DMS114 treated with DMSO at 0.1 percent for 48 hours (cell line): ENCODE measurements around the gene RBM8A.
"Not testable (repeated sequence)": the region's sequence is repeated elsewhere in the genome, so short reads cannot be mapped to it uniquely, and the experiment has no call there.

ENCODE experiments used
- DNase-seq: peaks from one replicate; lab custom pipeline; 2025; ENCODE audit not compliant: unreplicated experiment; lab: John Stamatoyannopoulos, UW

The RBM8A gene

DNA sequence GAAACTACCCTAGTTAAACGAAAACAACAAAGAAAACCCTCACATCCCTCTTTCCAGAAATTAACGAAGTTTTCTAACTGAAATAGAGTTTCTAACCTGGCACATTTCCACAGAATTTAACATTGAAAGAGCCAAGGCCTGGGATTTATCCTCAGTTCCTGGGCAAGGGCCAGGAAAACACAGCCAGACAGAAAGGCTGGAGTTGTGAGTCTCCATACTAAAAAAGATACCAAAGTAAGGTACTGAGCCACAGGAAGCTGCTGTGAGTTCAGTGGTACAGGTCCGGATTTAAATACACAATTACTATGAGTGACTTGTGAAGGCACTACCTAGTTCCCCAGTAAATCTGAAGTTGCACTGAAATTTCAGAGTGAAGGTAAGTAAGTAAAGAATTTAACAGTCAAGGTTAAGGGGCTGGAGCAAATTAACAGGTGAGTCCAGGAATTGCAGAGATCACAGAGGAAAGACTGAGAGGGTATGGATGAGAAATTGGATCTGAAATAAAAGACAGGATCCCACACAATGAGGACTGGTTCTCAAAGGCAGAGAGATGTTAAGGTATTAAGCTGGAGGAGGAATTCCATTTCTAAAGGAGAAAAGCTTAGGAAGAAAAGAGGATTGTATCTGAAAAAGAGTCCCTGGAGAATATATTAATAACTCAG lies 29.6 kb upstream of the RBM8A start:
- DNase-seq: no peak

- DNase-seq: no peak
Observed at GRCh38 chr1:145956361-145956760, 29.1 kb upstream of the RBM8A start.

- no peak for DNase-seq
Observed at GRCh38 chr1:145955436-145955835, 28.2 kb upstream of the RBM8A start.

GRCh38 chr1:145953861-145954260 lies 26.6 kb upstream of the RBM8A start:
- DNase-seq: no peak

- DNase-seq: no peak
Observed at GRCh38 chr1:145952903-145953302, 25.6 kb upstream of the RBM8A start.

- no peak for DNase-seq
Observed at GRCh38 chr1:145951526-145951925, 24.2 kb upstream of the RBM8A start.

GRCh38 chr1:145949219-145949618 lies 21.9 kb upstream of the RBM8A start:
- no peak for DNase-seq

DNA sequence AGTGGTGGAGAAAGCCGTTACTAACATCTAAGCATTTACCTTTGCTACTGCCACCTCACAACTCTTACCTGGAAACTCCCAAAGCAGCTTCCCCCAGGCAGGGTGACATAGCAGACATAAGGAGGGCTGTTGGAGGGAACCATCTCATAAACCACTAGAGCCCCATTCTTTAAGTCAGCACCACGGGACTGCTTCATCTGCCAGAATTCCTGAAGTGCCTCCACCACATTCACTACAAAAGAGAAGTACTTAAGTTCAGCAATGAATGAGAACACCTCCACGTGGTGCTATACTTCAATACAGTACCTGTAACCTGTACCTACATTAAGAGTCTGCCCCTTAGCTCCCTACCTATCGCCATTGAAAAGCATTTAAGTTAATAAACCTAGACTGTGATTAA lies 20.3 kb upstream of the RBM8A start:
- no peak for DNase-seq

DNA sequence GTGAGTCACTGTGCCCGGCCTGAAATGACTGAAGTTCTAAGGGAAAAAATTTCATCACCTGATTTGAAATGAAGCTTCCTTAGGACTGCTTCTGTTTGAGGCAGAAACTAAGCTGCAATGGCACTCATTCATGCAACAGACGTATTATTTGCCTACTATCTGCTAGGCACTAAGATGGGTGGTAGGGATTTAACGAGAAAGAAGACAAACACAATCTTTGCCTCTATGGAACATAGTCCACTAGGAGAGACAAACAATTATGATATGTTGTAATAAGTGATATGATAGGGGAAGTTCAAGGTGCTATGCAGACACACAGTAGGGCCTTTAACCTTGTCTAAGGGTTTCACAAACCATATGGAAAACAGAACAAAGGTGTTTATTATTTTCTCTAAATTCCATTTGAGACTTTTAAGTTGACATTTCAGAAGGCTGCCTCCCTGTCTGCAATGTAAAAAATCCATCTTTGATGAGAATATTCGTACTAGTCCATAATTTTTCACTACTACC lies 19.2 kb upstream of the RBM8A start:
- no peak for DNase-seq

GRCh38 chr1:145944532-145944931 lies 17.2 kb upstream of the RBM8A start:
- no peak for DNase-seq

GRCh38 chr1:145942871-145943270 lies 15.6 kb upstream of the RBM8A start:
- DNase-seq: no peak

GRCh38 chr1:145942405-145942804 lies 15.1 kb upstream of the RBM8A start:
- no peak for DNase-seq

DNA sequence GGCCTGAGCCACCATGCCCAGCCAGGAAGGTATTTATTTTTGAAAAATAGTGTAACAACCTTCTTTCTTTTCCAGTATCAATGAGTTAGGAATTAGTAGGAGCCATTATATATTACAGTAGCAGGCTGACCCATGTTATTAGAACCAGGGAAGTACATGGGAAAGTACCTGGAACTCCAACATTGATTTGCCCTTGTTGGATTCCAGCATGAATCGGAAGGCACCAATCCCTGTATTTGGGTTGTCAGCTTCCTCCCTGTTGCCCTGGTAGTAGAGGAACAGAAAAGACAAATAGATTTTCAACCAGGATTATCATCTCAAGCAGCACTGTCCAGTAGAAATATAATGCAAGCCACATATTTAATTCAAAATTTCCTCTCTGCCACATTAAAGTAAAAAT lies 10.2 kb upstream of the RBM8A start:
- no peak for DNase-seq

DNA sequence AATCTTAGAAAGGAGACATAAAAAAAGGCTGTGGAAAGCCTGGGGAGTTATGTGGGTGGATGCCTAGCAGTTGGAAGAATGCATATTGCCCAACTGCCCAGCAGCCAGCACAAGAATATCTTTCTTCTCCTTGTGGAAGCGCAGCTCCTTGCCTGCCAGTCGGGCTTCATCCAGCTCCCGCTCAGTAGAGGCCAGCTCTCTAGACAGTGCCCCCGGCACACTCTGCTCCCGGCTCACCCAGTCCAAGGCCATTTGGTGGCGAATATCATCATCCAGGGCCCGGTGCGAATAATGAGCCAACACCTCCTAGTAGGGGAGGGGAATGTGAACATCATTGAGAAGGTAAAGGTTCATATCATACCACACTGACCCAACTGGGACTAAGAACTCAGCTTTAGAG lies 9.0 kb upstream of the RBM8A start:
- DNase-seq: no peak

DNA sequence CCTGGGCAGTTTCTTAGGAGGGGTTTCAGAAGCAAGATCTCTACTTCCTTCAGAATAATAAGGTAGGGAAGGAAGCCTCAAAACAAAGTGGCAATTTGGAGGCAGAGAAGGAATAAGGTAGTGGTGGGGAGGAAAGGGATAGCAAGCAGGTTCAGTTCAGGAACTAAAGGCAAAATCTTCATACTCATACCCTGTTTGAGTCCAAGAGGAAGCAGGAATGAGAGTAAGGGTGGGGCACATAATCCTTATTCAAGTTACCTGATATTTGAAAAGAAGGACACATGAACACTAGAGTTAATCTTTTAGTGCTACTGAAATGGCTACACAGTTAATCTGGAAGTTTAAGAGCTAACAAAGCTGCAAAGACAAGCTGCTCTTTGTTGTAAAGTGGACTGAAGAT lies 8.4 kb upstream of the RBM8A start:
- no peak for DNase-seq

DNA sequence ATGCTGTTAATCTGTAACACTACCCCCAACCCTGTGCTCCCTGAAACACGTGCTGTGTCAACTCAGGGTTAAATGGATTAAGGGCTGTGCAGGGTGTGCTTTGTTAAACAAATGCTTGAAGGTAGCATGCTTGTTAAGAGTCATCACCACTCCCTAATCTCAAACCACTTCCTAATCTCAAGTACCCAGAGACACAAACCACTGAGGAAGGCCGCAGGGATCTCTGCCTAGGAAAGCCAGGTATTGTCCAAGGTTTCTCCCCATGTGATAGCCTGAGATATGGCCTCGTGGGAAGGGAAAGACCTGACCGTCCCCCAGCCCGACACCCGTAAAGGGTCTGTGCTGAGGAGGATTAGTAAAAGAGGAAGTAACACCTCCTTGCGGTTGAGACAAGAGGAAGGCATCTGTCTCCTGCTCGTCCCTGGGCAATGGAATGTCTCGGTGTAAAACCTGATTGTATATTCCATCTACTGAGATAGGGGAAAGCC lies 5.3 kb upstream of the RBM8A start:
- DNase-seq: not testable (repeated sequence)

- no peak for DNase-seq
Observed at GRCh38 chr1:145927916-145928643, 796 bp upstream of the RBM8A start.

DNA sequence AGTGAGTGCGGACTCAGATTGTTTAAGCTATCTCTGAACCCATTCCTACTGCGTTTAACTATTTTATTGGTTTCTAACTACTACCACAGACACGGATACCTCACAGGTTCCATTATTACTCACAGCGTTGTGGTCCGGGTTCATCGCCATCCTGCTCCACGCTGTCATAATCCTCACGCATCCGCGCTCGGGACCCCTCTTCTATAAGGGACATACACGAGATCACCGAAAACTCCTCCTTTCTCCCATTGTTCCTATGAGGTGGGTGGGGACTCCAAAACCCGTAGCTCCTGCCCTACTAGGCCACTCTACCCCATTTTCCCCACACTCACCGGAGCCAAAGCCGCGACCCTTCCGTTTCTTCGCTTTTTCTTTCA lies 610 bp downstream of the RBM8A start:
- no peak for DNase-seq

- no peak for DNase-seq
Observed at GRCh38 chr1:145922266-145922665, 5.0 kb downstream of the RBM8A start.

DNA sequence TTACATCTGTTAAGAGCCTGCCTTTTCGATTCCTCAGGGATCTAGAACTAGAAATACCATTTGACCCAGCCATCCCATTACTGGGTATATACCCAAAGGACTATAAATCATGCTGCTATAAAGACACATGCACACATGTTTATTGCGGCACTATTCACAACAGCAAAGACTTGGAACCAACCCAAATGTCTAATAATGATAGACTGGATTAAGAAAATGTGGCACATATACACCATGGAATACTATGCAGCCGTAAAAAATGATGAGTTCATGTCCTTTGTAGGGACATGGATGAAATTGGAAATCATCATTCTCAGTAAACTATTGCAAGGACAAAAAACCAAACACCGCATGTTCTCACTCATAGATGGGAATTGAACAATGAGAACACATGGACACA lies 7.0 kb downstream of the RBM8A start:
- not testable (repeated sequence) for DNase-seq

GRCh38 chr1:145918992-145919939 lies 8.0 kb downstream of the RBM8A start:
- DNase-seq: peak; percentile 33
